WERI-Rb-1 (cell line): ENCODE measurements around the gene GSTA4.

Experiments
- DNase-seq: peaks from one replicate; pipeline ENCODE4 v3.0.0-alpha.2; 2020
- H3K27ac ChIP-seq: fragments of 250-450 bp; sonication (Bioruptor Pico); 2 replicates; pipeline ENCODE4 v1.5.1; 2020; ENCODE audit warnings: mild to moderate bottlenecking, moderate library complexity
- H3K27me3 ChIP-seq: fragments of 250-450 bp; sonication (Bioruptor Pico); 2 replicates; pipeline ENCODE4 v1.5.1; 2021; ENCODE audit warnings: mild to moderate bottlenecking, low read depth, moderate library complexity; ENCODE audit not compliant: insufficient read depth, severe bottlenecking
- H3K36me3 ChIP-seq: fragments of 250-450 bp; sonication (Bioruptor Pico); 2 replicates; pipeline ENCODE4 v1.5.1; 2020; ENCODE audit warnings: mild to moderate bottlenecking, moderate library complexity
- H3K4me3 ChIP-seq: 2 replicates; pipeline ENCODE4 v1.5.1; 2011; ENCODE audit warnings: low read depth, mild to moderate bottlenecking, control low read depth, low read length
- H3K9me3 ChIP-seq: fragments of 250-450 bp; sonication (Bioruptor Pico); 2 replicates; pipeline ENCODE4 v1.5.1; 2021; ENCODE audit warnings: mild to moderate bottlenecking, moderate library complexity; ENCODE audit not compliant: severe bottlenecking
- CTCF ChIP-seq: IDR thresholded peaks from 2 replicates; pipeline ENCODE4 v1.5.1; 2011; ENCODE audit warnings: low read depth, mild to moderate bottlenecking, control low read depth, inconsistent platforms, low read length

GSTA4 gene

DNA sequence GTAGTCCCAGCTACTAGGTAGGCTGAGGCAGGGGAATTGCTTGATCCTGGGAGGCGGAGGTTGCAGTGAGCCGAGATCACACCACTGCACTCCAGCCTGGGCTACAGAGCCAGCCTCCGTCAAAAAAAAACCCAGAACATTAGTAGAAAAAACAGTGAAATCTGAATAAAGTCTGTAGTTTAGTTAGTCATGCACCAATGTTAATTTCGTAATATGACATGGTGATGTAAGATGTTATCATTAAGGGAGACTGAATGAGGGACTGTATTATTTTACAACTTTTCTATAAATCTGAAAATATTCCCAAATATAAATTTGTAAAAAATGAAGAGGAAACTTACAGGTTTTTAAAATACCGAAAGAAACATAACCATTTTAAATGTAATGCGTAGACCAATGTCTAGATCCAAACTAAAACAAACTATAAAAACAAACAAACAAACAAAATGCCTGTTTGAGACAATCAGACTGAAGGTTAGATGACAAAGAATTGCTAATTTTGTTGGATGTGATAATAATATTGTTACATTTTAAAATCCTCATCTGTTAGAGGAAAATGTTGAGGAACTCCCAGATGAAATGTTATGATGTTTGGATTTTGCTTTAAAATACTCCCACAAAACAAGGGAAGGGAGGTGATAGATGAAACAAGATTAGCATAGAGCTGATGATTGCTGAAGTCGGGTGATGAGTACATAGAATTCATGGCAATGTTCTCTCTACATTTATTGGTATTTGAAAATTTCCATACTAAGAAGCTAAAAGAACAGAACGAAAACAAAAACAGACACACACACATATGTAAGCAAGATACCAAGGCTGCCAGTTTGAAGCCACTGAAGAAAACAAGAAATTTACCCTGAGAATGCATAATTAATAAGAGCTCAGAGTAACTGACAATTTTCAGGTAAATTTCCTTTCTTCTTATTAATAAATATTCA lies 1.8 kb downstream of the GSTA4 start:
- no peak for DNase-seq
- no peak overlapping the region; the same call in 1 of the 2 replicates for H3K27ac ChIP-seq
- H3K27me3 ChIP-seq = no peaks in the 10 kb centered on the region

DNA sequence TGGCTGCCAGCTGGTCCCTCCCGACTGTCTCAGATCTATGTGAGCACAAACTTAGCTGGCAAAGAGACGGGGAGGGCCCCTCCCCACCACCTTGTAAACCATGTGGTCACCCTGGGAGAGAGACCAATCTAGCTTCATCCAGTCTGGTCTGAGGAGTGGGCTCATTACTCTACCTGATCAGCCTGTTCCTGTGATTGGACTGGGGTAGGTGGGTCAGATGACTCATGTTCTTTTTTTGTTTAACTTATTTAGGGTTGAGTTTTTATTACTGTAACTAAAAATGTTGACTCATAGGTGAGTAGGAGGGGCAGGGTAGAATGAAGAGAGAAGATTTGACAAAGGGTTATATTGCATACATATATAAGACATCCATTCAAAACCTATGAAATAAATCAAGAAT lies 4.7 kb downstream of the GSTA4 start:
- H3K4me3 ChIP-seq = no peak overlapping the region
- H3K27ac ChIP-seq = no peak overlapping the region
- H3K27me3 ChIP-seq = no peaks in the 10 kb centered on the region
- H3K36me3 ChIP-seq = no peaks in the 10 kb centered on the region
- H3K9me3 ChIP-seq = peaks cover 3% of the 10 kb centered on the region
- no peak for TF ChIP-seq CTCF
- no peak for DNase-seq

More for the DNA sequence above, 1.8 kb downstream of the GSTA4 start:
- H3K4me3 ChIP-seq = no peak overlapping the region
- TF ChIP-seq CTCF = no peak
- no peaks in the 10 kb centered on the region for H3K9me3 ChIP-seq
- H3K36me3 ChIP-seq = no peaks in the 10 kb centered on the region

DNA sequence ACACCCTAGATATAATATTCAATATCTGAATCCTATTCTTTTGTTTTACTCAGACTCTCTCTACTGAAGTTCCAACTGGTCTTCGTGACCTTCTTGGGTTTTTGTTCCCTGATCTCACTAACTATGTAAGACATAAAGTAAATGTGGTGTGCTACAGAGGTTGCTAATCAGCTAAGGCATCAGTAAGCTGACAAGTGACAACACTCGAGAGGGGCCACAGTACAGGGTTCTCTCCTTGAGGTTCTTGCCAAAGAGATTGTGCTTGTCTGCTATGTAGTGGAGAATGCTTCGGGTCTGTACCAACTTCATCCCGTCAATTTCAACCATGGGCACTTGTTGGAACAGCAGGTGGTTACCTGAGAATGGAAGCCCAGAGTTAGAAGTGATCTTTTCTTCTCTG lies 9.9 kb downstream of the GSTA4 start:
- peaks cover 3% of the 10 kb centered on the region for H3K9me3 ChIP-seq
- H3K27ac ChIP-seq = no peak overlapping the region
- no peaks in the 10 kb centered on the region for H3K27me3 ChIP-seq
- DNase-seq = no peak
- no peak overlapping the region for H3K4me3 ChIP-seq
- TF ChIP-seq CTCF = no peak
- no peaks in the 10 kb centered on the region for H3K36me3 ChIP-seq

DNA sequence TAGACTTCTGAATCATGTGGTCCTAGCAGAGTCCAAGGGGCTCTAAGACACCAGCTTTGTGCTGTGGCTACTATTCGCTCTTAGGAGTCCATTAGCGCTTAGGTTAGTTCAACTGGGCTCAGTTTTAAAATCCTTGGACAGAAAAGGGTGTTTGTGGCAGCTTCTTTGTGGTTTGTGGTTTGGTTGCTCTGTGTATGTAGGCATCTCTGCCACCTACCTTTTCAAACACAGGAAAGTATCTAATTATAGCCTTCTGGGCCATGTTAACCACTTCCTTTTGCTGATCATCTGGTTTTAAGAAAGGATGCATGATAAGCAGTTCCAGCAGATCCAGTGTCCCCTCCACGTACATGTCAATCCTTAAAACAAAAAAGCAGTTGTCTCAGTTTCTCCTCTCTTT lies 10.8 kb downstream of the GSTA4 start:
- Histone ChIP-seq H3K9me3 (peaks cover 3% of the 10 kb centered on the region), H3K27me3 (no peaks in the 10 kb centered on the region), H3K4me3 (no peak overlapping the region), H3K36me3 (no peaks in the 10 kb centered on the region), H3K27ac (no peak overlapping the region)
- DNase-seq = no peak
- TF ChIP-seq CTCF = no peak

DNA sequence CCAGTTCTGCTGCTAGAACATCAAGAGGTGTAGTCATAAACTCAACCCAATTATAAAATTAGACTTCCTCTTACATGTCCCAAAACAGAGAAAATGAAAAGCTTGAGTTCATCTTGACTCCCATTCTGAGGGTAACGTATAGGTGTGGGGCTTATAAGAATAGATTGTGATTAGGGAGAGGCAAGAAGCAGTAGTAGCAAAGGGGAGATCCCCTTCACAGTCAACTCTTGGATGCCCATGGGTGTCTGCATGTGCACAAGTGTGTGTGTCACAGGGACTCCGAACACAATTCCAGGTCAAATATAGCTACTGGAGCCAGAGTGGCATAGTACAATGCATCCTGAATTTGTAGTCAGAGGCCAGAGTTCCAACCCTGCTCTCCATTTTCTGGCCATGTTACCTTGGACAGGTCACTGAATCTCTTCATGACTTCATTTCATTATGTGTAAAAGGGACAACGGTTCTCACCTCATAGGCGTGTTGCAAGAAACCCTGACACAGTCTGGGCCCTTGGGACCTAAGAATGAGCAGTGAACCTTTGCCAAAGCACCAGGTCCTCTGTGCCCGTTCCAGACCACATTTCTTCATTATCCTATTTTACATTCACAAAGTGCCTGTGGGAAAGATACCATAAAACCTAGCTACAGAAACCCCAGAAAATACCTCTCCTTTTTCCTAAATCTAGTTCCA lies 11.8 kb downstream of the GSTA4 start:
- TF ChIP-seq CTCF = no peak
- no peaks in the 10 kb centered on the region for H3K27me3 ChIP-seq

More for the DNA sequence above, 11.8 kb downstream of the GSTA4 start:
- H3K36me3 ChIP-seq = no peaks in the 10 kb centered on the region
- peaks cover 3% of the 10 kb centered on the region for H3K9me3 ChIP-seq
- no peak for DNase-seq
- no peak overlapping the region for H3K4me3 ChIP-seq
- no peak overlapping the region for H3K27ac ChIP-seq
